ENCODE results near the gene ZFP92.

DNA sequence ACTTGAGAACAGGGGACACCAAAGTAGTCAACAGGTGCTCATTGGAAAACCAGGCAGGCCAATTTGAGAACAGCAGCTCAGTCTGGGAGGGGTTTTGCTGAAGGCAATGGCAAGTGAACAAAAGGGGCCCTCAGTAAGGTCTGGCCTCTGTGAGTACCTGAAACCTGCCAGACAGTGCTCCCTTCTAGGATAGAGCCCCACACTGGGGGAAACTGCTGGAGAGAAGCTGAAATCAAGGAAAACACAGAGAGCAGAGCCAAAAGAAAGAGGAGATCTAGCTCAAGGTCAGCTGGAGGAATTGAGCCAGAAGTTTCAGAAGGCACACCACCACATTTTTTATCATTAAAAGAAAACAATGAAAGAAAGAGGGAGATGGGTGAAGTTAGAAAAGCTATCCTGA, 38.3 kb upstream of the ZFP92 start:
- TF ChIP-seq, protein P1, sequence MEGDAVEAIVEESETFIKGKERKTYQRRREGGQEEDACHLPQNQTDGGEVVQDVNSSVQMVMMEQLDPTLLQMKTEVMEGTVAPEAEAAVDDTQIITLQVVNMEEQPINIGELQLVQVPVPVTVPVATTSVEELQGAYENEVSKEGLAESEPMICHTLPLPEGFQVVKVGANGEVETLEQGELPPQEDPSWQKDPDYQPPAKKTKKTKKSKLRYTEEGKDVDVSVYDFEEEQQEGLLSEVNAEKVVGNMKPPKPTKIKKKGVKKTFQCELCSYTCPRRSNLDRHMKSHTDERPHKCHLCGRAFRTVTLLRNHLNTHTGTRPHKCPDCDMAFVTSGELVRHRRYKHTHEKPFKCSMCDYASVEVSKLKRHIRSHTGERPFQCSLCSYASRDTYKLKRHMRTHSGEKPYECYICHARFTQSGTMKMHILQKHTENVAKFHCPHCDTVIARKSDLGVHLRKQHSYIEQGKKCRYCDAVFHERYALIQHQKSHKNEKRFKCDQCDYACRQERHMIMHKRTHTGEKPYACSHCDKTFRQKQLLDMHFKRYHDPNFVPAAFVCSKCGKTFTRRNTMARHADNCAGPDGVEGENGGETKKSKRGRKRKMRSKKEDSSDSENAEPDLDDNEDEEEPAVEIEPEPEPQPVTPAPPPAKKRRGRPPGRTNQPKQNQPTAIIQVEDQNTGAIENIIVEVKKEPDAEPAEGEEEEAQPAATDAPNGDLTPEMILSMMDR (conservative IDR thresholded peaks at IDR 0.05), result no peak
- TF ChIP-seq ZFX (IDR thresholded peaks at IDR 0.05), result no peak

Measured in C4-2B (cell line).